Epidermal melanocyte (primary cell): ENCODE measurements around the gene GANAB.
"Not testable (repeated sequence)": the region's sequence is repeated elsewhere in the genome, so short reads cannot be mapped to it uniquely, and the experiment has no call there.

ENCODE experiments used
- DNase-seq: peaks from one replicate; pipeline ENCODE4 v3.0.0; 2011; ENCODE audit warnings: low spot score; ENCODE audit not compliant: insufficient read length

GANAB gene

GRCh38 chr11:62667460-62667859 is 21.0 kb upstream of the GANAB start:
- no peak for DNase-seq

GRCh38 chr11:62666259-62666926 is 20.0 kb upstream of the GANAB start:
- DNase-seq, result no peak

DNA sequence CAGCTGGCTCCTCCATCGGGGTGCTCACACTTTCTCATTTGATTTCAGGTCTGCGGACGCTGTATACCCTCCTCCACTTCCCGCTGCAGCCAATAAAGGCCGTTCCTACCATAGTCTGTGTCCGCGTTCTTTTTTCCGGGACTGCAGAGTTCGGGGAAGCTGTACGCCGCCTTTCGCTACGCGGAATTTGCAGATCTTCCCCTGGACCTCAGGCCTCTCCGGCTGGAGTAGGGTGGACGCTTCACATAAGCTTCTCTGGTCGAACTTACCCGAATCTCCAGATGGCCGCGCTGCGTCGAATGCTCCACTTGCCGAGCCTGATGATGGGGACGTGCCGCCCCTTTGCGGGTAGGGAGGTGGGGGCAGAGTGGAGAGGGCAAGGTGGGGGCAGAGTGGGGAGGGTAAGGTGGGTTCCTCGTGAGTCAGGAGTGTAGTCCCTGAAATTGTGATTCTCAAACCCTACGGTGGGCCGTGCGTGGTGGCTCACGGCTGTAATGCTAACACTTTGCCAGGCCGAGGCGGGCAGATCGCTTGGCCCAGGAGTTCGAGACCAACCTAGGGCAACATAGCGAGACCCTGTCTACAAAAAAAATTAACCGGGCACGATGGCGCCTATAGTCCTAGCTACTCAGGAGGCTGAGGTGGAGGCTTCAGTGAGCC is 19.3 kb upstream of the GANAB start:
- DNase-seq, result no peak

GRCh38 chr11:62665075-62665598 is 18.7 kb upstream of the GANAB start, which contains the start of the genes C11orf98 and CSKMT:
Gene C11orf98, minus strand, starts transcription at chr11:62665210. Its CDS starts 41 bp downstream, at chr11:62665169.
Gene CSKMT, plus strand, starts transcription at chr11:62665312. Its CDS starts 568 bp downstream, at chr11:62665880.
- DNase-seq, result peak; percentile 96

- DNase-seq, result no peak
These were observed 18.1 kb upstream of the GANAB start for GRCh38 chr11:62664405-62665074.

GRCh38 chr11:62656796-62657429 is 10.5 kb upstream of the GANAB start:
- DNase-seq, result no peak

DNA sequence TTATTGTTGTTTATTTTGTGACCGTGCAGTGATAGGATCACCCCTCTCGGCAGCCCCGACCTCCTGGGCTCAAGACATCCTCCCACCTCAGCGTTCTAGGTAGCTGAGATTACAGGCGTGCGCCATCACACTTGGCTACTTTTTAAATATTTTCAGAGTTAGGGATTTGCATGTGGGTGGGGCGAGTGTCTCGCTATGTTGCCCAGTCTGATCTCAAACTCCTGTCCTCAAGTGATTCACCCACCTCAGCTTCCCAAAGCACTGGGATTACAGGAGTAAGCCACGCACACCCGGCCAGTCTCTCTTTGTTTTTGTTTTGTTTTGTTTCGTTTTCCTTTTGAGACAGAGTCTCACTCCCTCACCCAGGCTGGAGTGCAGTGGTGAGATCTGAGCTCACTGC is 7.9 kb upstream of the GANAB start:
- no peak for DNase-seq

- no peak for DNase-seq
These were observed 6.0 kb upstream of the GANAB start for GRCh38 chr11:62652161-62653006.

- not testable (repeated sequence) for DNase-seq
These were observed 3.9 kb upstream of the GANAB start for GRCh38 chr11:62650283-62650682.

GRCh38 chr11:62649486-62649885 is 3.1 kb upstream of the GANAB start:
- no peak for DNase-seq

DNA sequence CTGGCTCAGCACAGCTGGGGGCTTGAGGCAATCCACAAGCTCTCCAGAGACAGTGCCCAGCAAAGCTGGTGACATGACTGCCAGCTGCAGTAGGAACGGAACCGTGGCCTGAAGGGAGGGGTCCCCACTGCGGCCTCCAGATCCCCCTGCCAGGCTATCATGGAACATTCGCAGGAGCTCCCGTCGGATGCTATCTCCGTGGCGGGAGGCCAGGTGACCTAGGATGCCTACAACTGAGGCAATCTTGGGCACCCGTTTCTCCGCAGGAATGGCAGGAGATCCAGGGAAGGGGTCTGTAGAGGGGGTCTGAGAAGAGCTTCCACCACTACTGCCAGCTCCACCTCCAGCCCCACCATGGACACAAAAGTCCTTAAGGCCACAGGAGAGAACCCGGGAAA is 2.6 kb upstream of the GANAB start:
- DNase-seq, result no peak

DNA sequence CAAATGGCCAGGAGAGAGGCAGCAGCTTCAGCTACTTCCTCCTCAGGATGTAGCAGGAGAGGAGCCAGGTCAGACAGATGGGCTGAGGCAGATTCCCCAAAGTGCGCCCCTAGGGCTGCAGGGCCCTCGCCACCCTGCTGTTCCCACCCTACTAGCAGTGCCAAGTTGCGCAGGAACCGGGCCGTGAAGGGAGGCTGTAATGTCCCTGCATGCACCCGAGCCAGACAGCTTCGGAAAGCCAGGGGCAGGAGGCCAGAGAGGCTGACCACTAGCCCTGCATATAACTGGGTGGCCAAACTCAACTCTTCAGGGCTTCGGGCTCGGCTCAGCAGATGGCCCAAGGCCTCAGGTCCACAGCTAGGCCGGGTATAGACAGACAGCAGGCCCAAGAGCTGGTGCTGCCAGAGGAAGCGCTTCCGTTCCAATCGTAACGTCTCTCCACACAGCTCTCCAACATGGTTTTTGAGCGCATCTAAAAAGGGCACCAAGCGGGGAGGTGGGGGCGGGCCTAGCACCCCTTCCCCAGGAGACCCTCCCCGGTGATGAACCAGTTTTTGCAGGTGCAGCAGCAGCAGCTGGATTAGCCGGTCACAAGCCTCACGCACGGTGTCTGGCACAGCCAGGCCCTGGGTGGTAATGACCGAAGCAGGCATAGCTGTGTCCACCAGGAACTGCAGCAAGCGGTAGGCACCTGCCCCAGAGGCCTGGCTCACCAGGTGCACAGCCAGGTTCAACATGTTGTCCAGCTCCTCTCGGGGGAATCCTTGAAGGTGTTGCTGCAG is 2.0 kb upstream of the GANAB start:
- no peak for DNase-seq

DNA sequence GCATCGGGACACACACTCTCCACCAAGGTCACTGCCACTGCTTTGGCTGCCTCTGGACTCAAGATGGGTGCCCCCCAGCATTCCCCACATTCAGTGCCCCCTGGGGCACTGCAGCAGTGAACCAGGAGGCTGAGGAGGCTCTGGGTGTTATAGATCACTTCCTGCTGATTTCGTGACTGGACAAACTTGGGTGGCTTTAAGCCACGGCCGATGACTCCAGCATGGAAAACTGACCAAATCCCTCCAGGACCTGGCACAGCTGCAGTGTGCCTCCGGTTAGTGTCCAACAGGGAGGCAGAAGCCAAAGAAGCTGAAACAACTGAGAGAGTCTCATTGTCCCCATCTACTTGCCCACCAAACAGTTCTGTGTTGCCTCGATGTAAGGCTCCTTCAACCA is 1.2 kb upstream of the GANAB start:
- DNase-seq, result no peak

DNA sequence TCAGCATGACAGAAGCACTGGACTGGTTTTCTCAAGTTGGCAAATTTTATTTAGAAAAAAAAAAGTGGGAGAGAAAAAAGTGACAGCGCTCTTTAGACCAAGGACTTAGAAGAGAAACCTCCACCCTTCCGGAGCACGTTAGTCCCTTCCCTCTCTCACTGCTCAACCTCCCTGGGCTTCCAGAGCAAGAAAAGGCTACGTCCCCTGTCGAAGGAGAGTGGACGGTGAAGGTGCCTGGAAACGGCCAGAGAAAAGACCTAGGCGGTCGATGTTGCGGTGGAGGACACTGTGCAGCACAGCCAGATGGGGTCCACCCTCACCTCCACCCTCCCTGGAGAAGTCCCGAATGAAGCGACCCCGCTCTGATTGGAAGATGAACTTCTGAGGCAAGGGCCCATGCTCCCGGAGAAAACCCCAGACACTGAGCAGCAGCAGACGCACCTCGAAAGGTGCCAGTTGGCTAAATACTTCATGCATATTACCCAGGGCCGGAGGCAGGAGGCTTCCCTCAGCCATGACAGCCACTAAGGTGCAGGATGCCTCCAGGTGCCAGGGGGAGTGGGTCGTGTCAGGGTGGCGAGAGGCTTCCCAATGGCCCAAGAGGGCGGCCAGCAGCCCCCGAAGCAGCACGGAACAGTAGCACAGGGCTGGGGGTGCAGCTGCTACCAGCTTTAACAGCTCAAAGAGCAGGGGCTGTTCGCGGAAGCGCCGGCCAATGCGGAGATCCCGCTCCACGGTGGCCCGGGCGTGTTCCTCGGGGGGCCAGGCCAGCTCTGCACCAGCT is 604 bp upstream of the GANAB start:
- no peak for DNase-seq

GRCh38 chr11:62645671-62645945 is 805 bp downstream of the GANAB start:
- DNase-seq, result no peak

DNA sequence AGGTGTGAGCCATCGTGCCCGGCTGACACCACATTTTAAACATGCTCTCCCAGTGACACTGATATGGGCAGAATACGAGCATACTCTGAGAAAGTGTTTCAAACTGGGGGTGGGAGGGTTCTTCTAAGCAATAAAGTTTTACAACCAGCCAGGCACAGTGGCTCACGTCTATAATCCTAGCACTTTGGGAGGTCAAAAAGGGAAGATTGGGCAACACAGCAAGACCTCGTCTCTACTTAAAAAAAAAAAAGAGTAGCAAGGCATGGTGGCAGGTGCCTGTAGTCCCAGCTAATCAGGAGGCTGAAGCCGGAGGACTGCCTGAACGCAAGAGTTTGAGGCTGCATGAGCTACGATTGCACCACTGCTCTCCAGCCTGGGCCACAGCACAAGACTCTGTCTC is 2.2 kb downstream of the GANAB start:
- DNase-seq, result no peak

DNA sequence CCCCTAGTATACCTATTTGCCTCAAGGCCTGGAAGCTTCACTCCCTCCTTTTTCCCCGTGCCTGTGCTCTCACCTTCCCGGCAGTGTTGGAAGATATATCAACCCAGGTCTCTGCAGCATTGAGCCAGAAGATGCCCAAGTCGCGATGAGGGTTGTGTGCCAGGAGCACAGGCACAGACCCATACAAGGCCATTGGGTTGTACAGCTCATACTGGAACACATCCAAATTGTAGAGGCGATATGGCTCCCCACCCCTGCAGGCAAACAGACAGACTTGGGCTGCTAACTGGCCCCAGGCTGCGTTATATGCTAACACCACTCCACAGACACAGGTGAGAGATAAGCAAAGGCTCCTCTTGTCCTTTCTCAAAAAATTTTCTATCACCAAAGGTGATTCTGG is 13.9 kb downstream of the GANAB start:
- DNase-seq, result no peak

DNA sequence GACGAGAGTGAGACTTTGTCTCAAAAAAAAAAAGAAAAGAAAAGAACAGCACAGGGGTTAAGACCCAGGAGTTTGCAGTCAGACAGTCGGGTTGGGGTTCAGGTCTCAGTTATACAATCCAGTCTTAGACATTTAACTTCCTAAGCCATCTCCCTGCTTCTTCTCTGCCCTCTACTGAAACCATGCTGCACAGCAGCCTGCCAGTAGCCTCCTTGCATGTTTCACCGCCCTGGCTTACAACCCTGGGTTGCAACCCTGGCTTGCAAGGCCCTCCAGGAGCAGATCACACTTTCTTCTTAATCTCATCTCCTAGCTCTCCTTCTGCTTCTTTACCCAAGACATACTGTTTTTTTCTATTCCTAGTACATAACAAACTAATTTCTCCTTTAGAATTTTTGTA is 18.7 kb downstream of the GANAB start:
- DNase-seq, result no peak

GRCh38 chr11:62622476-62623089 is 23.8 kb downstream of the GANAB start:
- no peak for DNase-seq
